HG03103 (cell line): Measurements from ENCODE around the gene TTYH3.
"Not testable (repeated sequence)": the region's sequence is repeated elsewhere in the genome, so short reads cannot be mapped to it uniquely, and the experiment has no call there.

Experiments
- ATAC-seq: cut with Tn5 transposase; IDR thresholded peaks from one replicate; pipeline ENCODE4 v1.9.1; 2021; ENCODE audit warnings: low read depth; ENCODE audit not compliant: unreplicated experiment

The TTYH3 gene

DNA sequence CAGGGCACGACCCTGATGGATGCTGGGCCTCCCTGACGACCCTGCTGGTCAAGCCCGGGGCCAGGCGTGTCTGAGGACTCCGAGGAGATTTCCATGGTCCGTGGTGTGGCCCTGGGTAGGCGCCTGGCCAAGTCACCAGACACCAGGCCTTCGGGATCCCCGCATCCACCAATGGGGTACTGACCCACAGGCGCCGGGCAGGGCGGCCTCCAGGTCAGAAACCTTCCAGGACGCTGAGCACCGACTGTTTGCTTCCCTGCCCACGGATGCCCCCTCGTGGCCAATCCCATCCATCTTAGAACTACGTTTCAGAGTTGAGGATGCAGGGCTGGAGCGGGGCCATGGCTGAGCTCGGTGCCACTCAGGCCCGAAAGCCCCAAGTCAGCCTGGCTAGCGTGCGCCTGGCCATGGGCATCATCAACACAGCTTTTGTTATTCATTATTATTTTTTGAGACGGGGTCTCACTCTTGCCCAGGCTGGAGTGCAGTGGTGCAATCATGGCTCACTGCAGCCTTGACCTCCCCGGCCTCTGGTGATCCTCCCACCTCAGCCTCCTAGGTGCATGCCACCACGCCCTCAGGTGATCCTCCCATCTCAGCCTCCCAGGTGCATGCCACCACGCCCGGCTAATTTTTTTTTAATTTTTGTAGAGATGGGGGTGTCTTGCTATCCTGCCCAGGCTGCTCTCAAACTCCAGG is 49.2 kb downstream of the TTYH3 start:
- no peak for ATAC-seq

DNA sequence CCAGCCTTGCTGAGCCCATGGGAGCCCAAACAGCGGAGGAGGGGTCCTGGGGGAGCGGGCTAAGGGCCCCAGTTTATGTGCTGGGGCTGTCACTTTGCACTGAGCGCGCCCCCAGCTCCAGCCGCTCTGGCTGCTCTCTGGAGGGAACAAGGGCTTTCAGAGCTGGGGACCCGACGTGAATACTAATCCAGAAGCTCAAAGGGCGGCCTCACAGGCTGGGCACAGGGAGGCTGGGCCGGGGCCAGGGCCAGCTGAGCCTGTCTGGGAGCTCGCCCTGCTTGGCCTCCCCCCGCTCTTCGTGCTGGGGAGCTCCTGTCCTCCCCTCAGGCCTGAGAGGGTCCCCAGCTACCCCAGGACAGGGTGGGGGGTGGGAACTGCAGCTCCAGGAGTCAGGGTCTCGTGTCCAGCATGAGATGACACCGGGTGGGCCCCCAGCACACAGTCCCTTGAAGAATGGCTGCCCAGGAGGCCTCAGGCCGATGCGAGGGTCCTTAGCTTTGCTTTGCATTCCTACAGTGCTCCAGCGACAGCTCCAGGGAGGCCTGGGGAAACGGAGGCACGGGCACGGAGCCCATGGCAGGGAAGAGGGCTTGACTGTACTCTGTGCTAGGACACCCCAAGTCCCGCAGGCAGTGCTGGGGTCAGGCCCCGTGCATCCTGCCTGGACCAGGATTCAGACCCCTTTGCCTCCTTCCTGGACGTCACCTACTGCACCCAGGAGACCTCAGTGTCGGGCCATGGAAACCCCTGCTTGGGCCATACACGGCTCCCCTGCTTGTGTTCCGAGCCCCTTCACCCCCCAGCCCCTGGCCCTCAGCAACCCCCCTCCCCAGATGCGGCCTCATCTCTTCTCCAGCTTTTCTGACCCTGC is 50.4 kb downstream of the TTYH3 start:
- ATAC-seq: no peak

DNA sequence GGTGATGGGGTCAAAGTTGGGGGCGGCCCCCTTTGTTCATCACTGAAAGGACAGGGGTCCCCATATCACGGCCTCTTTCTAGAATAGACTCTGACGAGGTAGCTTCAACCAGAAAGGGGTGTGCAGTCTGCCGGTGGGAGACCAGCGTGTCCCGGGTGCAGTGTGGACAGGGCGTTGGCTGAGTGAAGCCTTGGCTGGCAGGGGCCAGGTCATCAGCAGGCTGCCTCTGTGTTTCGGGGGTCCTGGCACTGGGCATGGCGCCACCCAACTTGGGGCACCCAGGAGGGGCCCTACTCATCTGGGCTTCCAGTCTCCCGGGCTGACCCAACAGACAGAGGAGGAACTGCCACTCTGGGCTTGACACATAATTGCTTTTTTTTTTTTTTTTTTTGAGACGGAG is 52.7 kb downstream of the TTYH3 start:
- no peak for ATAC-seq

DNA sequence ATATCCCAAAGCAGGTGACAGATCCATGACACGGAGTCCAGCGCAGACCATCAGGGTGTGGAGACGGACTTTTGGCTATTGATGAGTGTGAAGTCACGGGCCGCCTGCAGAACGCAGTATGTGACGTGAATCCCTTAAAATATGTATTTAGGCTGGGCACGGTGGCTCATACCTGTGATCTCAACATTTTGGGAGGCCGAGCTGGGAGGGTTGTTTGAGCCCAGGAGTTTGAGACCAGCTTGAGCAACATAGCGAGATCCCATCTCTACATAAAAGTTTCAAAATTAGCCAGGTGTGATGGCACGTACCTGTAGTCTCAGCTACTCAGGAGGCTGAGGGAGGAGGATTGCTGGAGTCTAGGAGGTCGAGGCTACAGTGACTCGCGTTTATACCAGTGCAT is 54.3 kb downstream of the TTYH3 start:
- no peak for ATAC-seq

DNA sequence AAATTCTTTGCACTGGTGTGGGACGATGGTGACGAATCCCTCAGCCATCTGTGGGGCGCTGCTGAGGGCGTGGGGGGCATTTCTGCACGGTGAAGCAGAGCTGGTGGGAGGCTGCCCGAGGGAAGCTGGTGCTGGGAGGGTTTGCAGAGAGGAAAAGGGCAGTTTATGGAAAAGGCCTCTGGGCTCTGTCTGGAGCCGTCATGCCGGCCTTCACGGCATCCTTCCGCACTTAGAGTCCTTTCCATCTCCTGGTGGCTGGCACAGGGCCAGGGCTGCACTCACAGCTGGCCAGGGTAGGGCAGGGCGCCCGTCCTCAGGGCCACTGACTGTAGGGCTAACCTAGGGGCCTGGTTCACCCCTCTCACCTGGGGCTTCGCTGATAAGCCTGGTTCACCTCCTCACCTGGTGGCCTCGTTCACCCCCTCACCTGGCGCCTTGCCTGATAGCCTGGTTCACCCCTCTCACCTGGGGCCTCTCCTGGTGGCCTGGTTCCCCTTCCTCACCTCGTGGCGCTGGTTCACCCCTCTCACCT is 55.6 kb downstream of the TTYH3 start:
- no peak for ATAC-seq

DNA sequence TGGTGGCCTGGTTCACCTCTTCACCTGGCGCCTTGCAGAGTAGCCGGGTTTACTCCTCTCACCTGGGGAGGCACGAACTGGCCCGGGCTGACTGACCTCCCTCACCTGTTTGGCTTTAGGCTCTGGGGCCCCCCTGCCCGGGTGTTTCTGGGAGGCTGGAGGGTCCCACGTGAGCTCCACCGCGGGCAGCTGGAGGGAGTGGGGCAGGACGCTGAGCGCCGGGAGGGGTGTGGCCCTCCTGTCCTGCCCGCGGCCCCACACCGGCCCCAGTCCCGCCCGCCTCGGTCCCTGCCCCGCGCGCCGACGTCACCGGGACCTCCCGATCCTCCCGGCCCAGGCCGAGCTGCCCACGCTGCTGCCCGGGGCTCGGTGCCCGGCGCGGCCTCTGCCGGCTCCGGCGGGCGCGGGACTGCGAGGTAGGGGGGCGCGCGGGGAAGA is 56.1 kb downstream of the TTYH3 start, which contains the start of gene AMZ1:
AMZ1 (plus strand) TSS at position 322 of the 438 bp plus-strand sequence. CDS start 12,250 bp downstream, outside the sequence.
- ATAC-seq: no peak

DNA sequence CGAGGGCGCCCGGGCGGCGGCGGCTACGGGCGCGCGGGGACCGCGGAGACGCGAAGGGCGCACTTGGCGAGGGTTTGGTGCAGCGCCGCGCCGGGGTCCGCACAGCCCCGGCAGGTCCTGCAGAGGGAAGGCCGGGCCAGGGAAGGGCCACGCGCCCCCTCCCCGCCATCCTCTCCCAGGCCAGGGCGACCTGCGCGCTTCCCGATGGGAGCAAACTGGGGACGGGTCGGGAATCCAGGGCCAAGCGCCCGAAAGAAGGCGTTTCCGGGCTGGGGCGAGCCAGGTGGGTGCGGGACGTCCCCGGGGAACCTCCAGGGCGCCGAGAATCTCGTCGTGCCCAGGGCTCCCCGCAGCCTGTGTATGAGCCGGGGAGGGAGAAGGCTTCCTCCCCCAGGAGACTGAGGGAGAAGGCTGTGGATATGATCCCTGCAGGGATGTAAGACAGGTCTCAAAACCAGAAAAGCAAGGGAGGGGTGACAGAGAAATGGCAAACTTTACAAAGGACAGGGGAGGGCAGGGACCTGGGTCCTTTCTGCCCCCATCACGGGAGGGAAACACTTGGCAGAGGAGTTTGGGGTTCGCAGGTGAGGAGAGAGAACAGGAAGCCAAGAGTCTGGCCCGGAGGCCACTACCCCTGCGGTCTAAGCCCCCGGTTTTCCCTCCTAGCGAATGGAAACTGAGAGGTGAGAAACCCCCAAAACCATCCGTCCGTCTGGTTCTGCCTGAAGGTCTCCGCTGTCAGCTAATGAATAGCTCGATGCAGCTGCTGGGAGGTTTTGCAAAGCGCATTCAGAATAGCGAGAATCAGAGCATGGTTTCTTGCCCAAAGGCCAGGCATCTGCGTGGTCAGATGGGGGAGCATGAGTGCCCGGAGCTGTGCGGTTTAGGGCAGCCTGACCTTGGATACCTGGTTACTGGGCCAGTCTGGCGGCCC is 56.9 kb downstream of the TTYH3 start:
- ATAC-seq: peak; percentile 72

DNA sequence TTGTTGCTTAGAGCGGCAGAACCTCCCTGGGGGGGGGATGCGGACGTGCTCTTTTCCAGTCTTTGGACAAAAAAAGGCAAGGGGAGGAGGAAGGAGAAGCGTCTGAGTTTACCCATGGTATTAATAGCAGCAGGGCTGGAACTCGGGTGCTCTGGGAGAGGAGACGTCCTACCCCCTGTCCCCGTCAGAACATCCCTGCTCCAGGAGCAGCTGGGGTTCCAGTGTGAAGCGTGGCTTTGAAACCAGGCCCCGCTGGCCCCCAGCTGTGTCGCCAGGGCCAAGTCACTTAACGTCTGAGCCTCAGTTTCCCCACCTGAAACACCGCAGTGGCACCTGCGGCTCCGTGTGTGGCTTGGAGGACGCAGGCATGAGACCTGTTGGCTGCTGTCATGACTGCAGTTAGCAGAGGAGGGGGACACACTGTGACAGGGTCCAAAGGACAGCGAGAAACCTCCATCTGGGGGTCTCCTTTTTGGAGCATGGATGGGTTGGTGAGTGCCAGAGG is 57.6 kb downstream of the TTYH3 start:
- no peak for ATAC-seq

DNA sequence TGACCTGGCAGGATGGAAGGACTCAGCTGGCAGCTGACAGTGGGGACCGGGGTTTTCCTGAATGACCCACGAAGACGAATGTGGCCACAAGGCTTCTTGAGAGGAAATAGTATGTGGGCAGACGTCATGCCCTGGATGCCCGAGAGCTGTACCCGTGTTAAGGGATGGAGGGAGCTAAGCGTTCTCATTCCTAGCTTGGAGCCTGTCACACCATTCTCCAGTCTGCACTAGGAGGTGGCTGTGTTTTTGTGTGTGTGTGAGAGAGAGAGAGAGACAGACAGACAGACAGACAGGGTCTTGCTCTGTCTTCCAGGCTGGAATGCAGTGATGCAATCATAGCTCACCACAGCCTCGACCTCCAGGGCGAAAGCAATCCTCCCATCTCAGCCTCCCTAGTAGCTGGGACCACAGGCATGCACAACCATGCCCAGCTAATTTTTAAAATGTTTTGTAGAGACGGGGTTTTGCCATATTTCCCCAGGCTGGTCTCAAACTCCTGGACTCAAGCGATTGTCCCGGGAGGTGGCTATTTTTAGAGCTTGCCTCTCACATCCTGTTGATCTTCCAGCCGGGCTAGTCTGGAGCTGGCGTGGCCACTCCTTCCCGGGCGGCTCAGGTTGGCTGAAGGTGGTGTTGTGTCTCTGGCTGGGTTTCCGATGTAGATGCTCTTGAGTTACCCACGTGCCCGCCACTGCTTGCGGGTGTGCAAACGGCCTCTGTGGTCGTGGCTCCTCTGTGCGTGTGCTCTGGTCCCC is 58.3 kb downstream of the TTYH3 start:
- ATAC-seq: no peak

DNA sequence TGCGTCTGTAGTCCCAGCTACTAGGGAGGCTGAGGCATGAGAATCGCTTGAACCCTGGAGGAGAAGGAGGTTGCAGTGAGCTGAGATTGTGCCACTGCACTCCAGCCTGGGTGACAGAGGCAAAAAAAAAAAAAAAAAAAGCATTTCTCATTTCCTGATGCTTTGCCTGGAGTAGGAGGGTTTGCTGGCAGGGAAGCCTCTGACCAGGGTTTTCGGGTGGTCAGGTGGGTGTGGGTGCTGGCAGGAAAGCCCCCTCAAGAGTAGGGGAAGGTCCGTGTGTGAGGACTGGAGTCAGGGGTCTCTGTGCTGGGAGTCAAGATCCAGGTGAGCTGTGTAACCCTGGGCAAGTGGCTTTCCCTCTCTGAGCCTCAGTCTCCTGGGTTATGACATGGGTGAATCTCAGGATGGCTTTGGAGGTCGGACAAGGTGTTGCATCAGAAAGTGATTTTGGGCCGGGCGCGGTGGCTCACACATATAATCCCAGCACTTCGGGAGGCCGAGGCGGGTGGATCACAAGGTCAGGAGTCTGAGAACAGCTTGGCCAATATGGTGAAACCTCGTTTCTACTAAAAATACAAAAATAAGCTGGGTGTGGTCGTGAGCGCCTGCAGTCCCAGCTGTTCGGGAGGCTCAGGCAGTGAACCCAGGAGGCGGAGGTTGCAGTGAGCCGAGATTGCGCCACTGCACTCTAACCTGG is 59.4 kb downstream of the TTYH3 start:
- ATAC-seq: no peak

DNA sequence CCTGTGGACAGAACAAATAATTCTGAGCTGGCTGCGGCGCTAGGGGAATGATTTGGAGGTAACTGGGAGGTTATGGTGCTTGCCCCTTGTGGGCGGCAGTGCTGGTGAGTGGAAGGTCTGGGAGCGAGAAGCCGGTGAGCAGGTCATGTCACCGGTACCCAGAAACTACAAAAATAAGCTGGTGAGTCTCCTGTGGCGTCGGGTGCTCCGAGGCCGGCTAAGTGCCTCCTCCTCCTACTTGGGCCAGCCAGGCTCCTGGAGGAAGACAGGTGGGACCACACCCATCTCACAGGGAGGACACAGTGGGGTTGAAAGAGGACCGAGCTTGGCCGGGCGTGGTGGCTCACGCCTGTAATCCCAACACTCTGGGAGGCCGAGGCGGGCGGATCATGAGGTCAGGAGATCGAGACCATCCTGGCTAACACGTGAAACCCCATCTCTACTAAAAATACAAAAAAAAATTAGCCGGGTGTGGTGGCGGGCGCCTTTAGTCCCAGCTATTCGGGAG is 60.2 kb downstream of the TTYH3 start:
- ATAC-seq: not testable (repeated sequence)

DNA sequence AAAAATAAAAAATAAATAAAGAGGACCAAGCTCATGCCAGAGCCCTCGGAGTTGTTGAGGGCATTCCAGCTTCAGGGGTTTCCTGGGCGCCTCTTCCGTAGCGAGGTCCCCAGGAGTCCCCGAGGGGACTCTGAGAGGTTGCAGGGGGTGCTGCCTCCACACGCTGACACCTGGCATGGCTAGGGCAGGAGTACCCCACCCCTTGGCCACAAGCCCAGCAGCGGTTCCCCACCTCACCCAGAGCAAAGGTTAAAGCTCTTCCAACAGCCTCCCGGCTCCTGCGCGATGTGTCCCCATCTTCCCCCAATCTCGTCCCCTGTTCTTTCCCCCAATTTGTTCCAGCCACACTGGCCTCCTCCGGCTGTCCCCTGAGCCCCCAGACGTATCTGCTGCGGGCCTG is 60.8 kb downstream of the TTYH3 start:
- no peak for ATAC-seq

DNA sequence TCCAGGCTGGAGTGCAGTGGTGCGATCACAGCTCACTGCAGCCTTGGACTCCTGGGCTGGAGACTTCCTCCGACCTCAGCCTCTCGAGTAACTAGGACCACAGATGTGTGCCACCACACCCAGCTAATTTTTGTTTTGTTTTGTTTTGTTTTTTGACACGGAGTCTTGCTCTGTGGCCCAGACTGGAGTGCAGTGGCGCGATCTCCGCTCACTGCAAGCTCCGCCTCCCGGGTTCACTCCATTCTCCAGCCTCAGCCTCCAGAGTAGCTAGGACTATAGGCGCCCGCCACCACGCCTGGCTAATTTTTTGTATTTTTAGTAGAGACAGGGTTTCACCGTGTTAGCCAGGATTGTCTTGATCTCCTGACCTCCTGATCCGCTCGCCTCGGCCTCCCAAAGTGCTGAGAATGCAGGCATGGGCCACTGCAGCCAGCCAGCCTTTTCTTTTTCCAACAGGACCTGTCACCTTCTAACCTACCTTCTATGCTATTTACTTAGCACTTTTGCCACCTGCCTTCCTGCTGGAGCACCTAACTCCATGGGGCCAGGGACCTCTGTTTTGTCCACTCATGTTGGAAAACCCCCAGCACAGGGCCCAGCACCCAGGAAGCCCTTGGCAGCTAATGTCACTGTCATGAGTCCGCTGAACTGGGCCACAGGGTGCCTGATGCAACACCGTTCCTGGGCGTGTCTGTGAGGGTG is 61.8 kb downstream of the TTYH3 start:
- not testable (repeated sequence) for ATAC-seq

DNA sequence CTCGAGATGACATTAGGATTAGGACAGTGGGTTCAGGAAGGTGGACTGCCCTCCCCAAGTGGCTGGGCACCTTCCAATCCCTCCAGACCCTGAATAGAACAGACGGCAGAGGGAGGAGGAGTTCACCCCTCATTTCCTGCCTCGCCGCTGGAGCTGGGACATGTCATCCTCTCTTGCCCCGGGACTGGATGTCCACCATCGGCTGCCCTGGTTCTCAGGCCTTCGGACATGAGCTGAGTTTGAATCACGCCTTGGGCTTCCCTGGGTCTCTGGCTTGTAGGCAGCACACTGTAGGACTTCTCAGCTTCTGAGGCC is 62.3 kb downstream of the TTYH3 start:
- not testable (repeated sequence) for ATAC-seq

DNA sequence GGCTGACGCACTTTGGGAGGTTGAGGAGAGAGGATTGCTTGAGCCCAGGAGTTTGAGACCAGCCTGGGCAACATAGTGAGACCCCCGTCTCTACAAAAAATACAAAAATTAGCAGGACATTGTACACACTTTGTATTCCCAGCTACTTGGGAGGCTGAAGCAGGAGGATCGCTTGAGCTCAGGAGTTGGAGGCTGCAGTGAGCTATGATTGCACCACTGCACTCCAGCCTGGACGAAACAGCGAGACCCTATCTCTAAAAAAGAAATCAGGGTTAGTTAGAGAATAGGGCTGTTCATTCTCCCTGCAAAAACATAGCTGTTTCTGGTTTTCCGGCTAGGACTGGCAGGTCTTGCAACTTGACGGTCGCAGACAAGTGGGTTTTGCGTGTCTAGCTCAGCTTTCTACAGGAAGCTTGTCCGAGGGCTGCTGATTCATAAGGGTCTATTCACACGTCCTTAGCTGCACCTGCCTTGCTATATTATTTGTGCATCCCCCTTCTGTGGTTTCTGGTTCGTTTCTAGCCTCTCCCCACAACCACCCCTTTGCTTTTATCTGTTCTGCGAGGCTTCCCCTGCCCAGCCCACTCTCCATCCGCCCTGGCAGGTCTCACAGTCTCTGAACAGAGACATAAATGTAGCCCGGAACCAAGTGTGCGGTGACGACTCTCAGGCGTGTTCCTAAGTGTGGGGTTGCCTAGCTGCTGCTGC is 66.9 kb downstream of the TTYH3 start:
- peak; percentile 87 for ATAC-seq

DNA sequence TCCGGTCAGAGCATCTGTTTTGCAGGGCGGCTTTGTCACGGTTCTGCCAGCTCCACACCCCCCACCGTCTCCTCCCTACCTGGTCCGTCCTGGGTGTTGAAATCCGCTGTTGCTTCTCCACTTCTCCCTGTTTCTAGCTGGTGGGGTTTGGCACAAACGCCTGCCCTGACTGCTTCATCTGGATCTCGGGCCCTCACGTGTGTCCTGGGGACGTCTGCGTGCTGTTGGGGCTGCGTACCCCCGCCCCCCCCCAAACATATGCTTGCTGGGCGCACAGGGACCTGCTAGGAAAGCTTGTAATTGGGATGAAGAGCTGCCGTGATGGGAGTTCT is 67.5 kb downstream of the TTYH3 start:
- ATAC-seq: no peak

DNA sequence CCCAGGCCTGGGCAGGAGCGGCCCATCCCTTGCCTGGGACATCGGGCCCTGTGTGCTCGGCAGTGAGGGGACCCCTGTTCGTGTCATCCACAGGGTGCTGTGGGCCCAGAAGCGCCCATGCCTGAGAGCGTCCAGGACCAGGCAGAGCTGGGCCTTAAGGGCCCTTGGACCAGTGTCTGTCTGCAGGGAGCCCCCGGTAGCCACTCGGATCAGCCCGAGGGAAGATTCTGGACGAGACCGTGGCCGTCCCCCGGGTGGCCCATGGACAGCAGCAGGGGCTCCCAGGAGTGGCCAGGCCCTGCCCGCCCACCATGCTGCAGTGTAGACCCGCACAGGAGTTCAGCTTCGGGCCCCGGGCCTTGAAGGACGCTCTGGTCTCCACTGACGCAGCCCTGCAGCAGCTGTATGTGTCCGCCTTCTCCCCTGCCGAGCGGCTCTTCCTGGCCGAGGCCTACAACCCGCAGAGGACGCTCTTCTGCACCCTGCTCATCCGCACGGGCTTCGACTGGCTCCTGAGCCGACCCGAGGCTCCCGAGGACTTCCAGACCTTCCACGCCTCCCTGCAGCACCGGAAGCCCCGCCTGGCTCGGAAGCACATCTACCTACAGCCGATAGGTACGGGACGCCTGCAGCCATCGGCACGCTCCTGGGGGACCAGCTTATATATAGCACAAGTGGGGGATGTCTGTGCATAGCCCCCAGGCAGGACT is 68.5 kb downstream of the TTYH3 start:
- ATAC-seq: no peak
